WTC11 (cell line): ENCODE measurements around the gene AQP1.

ENCODE experiments used
- CTCF ChIP-seq: fragments of 200-600 bp; IDR thresholded peaks from 2 replicates; pipeline ENCODE4 v1.8.0; 2022; ENCODE audit warnings: antibody characterized with exemption
- NFE2L1 ChIP-seq: sonication (generic); formaldehyde crosslinking; IDR thresholded peaks from 2 replicates; pipeline ENCODE4 v1.8.1; 2023; ENCODE audit warnings: missing genetic modification reagents

GRCh38 chr7:30937416-30937815 is 25.8 kb downstream of the AQP1 start:
- TF ChIP-seq NFE2L1 (CRISPR knock-in tag), result no peak
- no peak for TF ChIP-seq CTCF
